Activated naive CD4-positive, alpha-beta T cell treated with anti-CD3 and anti-CD28 coated beads, Interleukin-2, amount 50 U/mL, for 16 hours (primary cell): ENCODE data around the gene NOL6.
A peak's percentile ranks its signal among the peaks of the same experiment; 100 is the strongest.

Experiments
- DNase-seq: peaks from one replicate; pipeline ENCODE4 v3.0.0-alpha.2; 2020

NOL6 gene

DNA sequence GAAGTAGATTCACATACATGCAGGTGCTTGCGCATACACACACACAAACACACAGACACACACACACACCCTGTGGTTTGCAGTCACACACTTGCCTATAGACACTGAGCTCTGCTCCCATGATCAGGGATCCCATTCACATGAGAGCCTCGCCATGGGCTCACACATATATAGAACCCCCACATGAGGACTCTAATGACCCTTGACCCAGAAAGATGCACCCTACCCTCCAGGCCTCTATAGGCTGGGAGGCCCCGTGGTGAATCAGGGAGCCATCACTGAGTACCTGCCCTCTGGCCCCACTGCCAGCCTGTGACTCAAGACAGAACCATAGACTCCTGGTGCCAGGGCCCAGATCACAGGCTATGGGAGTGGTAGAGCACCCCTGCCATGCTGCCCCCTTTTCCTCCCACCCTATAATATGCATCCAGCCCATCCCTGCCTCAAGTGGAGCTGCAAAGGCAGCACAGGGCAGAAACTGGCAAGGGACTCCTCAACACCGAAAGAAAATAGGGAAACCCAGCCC lies 23.0 kb downstream of the NOL6 start:
- DNase-seq = no peak

DNA sequence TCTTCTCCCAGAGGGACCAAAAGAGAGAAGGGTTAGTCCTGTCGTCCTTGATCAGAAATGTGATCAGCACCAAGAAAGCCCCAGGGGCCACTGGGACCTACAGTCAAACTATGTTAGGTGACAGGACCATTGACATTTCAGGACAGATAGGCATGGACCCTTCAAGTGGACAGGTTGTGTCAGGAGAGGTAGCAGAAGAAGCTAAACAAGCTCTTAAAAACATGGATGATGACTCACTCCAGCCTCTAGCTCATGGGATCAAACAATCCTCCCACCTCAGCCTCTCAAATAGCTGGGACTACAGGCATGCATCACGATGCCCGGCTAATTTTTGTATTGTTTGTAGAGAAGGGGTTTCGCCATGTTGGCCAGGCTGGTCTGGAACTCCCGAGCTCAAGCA lies 24.0 kb downstream of the NOL6 start:
- DNase-seq = no peak

DNA sequence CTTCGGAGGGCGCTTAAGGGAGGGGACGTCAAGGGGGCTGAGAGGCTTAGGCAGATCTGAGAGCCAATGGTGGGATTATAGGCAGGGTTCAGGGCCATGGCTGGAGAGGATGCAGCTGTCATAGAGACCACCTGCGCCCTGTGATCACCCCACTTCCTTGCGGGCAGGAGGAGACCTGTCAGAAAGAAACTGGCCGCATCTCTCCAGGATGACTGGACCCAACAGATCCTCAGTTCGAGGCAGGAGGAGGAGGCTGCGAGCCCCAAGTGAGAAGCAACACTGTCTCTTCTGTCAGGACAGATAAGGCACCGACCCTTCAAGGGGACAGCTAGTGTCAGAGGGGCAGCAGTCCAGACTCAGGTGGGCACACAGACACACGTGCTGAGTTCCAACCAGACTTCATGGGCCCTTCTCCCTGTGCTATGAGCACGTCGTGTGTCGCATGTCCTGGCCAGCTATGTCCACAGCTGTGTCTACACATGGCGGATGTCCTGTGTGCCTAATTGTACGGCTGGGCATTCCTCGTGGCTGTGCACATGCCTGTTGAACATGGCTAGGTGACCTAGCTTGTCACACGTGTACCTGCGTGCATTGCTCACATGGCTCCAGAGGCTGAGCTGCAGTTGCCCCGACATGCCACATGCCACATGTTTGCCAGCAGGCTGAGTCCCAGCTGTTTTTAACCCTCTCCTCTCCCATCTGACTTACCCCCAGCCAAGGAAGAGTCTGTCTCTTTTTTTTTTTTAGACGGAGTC lies 25.7 kb downstream of the NOL6 start:
- peak; percentile 28 for DNase-seq

DNA sequence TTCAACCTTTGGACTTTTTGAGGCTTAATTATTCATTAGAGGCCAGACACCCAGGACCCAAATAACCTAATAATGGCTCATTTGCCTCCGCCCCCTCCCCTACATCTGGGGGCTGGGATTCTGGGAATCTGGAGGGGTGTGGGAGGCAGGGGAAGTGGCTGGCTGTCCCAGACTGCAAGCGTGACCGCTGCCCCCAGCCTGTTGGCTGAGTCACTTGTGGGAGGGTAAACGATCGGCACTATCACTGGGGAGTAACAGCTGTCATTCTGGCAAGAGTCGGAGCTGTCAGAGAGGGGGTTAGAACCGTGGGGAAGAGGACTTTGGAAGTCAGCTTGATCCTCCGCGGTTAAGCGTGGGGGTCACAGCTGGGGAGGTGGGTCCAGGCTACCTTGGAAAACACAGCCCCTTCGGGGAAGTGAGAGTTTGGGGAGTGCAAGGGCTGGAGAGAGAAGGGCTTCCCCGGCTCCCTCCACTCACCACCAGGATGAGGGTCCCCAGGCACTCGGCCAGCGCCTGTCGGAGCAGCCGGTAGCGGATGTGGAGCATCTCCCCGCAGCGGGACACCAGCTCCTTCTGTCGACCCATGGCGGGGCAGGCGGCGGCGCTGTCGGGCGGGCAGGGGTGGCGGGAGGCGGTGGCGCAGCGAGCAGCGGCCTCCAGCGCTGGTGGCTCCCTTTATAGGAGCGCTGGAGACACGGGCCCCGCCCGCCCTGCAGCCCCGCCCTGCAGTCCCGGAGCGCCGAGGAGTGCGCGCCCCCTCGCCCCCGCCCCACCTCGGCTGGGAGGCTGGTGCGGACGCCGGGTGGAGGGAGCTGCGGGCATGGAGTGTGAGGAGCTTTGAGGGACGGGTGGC lies 26.6 kb downstream of the NOL6 start, which contains the start of gene AQP3:
TSS of gene AQP3 (minus strand) at position 648 of the 853 bp plus-strand sequence. CDS start at position 585, 63 bp downstream.
- peak; percentile 68 for DNase-seq

- DNase-seq = peak; percentile 33
These were observed 27.3 kb downstream of the NOL6 start for GRCh38 chr9:33446240-33446945.

DNA sequence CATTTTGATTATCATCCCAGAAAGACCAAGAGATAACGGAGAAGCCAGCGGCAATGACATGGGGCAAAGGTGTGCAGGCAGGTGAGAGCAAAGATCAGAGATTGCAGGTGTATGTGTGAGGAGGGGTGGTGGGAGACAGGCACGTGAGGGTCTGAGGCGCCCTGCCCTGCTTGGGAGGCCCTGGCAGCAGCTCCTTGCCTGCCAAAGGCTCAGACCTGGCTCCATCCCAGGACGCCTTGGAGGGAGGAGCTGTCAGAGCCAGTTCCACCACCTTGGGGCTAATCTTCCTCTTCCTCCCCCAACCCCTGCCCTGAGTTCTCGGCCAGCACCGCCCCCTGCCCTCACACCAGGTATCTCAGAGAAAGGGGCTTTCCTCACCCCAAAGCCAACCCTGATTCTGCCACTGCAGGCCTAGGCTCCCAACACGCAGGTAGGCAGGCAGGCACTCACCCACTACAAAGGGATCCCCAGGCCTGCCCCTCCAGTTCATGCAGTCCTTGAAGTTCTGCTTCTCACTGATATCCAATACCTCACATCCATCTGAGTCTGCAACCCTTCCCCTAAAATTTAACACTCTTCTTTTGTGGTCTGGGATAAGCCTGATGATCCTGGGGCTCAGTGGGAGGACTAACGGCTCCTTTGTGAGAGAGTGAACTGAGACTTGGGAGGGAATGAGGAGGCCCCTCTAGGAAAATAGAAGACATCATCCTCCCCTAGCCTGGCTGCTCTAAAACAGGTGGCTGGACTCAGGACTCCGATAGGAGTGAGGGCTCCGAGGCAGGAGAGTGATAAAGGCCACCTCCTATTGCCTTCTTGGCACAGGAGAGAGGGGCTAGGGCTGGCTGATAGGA lies 28.1 kb downstream of the NOL6 start:
- DNase-seq = no peak

- DNase-seq = no peak
These were observed 30.1 kb downstream of the NOL6 start for GRCh38 chr9:33443464-33444154.

DNA sequence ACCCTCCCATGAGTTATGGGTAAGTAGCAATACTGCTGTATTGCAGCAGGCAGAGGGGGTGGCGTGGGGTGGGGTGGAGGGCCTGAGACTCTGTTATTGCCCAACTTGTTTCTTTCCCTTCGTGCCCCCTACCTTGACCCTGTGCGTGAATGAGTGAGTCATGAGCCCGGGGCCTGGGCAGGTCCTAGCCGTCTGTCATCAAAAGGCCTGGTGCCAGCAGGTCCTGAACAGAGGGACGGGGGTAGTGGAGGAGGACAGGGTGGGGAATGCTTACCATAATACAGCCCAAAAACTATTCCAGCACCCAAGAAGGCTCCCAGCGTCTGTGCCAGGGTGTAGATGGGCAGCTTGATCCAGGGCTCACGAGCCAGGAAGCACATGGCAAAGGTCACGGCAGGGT lies 30.7 kb downstream of the NOL6 start:
- no peak for DNase-seq

DNA sequence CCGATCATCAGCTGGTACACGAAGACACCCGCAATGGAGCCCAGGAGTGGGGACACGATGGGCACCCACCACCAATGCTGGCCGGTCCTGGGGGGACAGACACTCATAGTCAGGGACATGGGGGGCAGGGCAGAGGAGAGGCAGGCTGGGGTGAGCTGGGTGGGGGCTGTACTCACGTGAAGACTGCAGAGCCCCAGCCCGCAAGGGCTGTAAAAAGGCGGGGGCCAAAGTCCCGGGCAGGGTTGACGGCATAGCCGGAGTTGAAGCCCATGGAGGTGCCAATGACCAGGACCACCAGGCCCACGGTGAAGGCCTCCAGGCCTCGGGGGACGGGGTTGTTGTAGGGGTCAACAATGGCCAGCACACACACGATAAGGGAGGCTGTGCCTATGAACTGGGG lies 31.6 kb downstream of the NOL6 start:
- DNase-seq = no peak

- DNase-seq = no peak
These were observed 33.1 kb downstream of the NOL6 start for GRCh38 chr9:33440609-33441008.

DNA sequence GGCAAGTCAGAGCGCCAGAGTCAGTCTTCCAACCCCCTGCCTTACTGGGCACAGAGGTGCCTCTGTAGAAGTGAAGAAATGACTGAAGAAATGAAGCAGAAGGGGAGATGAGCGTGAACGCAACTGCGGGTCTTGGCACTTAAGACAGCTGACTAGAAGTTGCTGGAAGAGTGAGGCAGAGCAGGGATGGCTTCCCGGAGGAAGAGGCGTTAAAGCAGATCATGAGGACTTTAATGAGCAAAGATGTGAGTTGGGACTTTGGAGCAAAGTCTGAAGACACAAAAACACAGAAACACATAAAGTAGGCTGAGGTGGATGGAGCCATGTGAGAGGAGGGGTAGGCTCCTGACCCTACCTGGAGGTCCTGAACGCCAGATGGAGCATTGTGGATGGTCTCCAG lies 33.5 kb downstream of the NOL6 start:
- no peak for DNase-seq

GRCh38 chr9:33439731-33440130 lies 34.0 kb downstream of the NOL6 start:
- DNase-seq = no peak

GRCh38 chr9:33438926-33439680 lies 34.6 kb downstream of the NOL6 start:
- no peak for DNase-seq

GRCh38 chr9:33437898-33438297 lies 35.8 kb downstream of the NOL6 start:
- DNase-seq = no peak

- no peak for DNase-seq
These were observed 36.5 kb downstream of the NOL6 start for GRCh38 chr9:33437205-33437604.

DNA sequence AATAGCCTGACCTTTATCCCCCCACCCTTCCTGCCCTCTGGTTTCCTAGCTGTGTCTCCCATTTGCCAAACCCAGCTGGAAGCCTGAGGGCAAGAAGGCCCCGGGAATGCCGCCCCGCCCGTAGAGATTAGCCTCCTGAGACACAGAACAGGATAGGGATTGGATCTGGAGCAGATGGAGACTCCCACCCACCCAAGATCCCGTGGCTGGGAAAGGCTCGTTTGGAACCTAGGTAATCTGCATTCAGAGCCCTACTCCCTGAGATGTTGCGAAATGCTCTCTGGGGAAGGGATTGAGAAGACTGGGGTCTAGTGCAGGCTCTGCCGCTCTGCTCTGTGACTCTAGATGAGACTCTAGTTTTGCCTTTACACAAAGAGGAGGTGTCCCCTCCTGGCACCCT lies 37.3 kb downstream of the NOL6 start:
- no peak for DNase-seq

DNA sequence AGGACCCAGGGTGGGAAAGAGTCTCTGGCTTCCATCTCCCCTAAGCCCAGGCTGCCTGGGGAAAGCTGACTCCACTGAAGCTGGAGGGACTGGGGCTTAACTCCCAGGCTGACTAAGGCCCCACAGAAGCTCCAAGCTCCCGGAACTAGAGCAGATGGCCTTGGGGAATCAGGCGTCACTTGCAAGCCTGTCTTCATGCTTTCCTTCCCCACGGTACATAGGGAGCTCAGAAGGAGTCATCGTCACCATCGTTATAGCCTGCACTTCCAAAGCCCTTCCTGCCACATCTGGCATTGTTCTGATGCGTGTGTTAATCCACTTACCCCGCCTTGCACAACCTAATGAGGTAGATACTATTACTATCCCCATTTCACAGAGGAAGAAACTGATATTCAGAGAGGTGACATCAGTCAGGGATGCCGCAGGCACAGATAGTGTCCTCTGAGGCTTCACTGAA lies 37.9 kb downstream of the NOL6 start:
- DNase-seq = no peak

DNA sequence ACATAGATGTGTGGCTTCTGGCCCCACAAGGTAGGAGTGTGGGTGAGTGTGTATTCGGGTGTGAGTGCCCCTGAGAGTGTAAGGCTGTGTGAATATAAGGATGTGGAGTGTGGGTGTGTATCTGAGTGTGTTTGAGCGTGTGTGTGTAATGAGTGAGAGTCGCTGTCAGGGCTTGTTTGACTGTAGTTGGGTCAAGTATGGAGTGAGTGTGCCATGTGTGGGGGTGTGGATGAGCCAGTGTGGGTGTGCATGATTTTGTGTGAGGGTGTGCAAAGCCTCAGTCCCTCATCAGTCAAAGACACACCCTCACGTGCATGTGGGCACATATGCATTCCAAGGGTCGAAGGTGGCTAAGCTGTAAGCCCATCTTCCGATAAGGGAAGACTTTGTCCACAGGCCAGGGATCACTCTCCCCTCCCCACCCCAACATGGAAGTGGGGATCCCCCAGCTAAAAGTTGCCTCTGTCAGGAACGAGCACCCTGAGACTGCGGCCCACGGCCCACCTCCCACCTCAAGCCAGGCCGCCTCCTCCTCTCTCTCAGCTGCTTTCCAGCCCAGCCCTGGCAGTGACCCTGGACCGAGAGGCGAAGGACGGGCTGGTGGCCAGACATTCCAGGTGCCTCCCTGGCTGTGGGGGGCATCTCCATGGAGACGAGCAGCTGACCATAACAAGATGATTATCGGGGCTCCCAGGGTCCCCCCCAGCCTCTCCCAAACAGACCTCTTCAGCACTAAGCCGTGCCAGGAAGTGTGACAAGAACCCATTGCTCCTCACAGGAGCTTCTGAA lies 39.2 kb downstream of the NOL6 start:
- DNase-seq = no peak

GRCh38 chr9:33433871-33434270 lies 39.9 kb downstream of the NOL6 start:
- no peak for DNase-seq

- DNase-seq = no peak
These were observed 42.3 kb downstream of the NOL6 start for GRCh38 chr9:33431420-33431819.
